ENCODE data around the gene RNF212. TPM values are rescaled to one million over a fixed set of nuclear protein-coding genes. Genes with fewer than 3 reads are reported as not detected.
"Not testable (repeated sequence)": the region's sequence is repeated elsewhere in the genome, so short reads cannot be mapped to it uniquely, and the experiment has no call there.

Gene RNF212
- total RNA-seq, 6 experiments from 2014 or later = not detected

GRCh38 chr4:1048773-1049590 is 64.4 kb downstream of the RNF212 start:
- DNase-seq = no peak
- Mint-ChIP-seq H3K27me3 (ENCODE audit: insufficient read depth) (peaks cover 33% of the 10 kb centered on the region), H3K4me1 (ENCODE audit: low read depth) (peaks cover 34% of the 10 kb centered on the region), H3K27ac (no peak overlapping the region), H3K36me3 (ENCODE audit: low read depth) (no peaks in the 10 kb centered on the region), H3K4me3 (no peak overlapping the region), H3K9me3 (no peaks in the 10 kb centered on the region)
- no peak for TF ChIP-seq CTCF (IDR thresholded peaks at IDR 0.05)

GRCh38 chr4:1047976-1048772 is 65.2 kb downstream of the RNF212 start:
- Mint-ChIP-seq H3K4me1 (ENCODE audit: low read depth) (peaks cover 36% of the 10 kb centered on the region), H3K27me3 (ENCODE audit: insufficient read depth) (peaks cover 32% of the 10 kb centered on the region), H3K9me3 (no peaks in the 10 kb centered on the region), H3K27ac (no peak overlapping the region), H3K36me3 (ENCODE audit: low read depth) (no peaks in the 10 kb centered on the region), H3K4me3 (no peak overlapping the region)
- TF ChIP-seq CTCF (IDR thresholded peaks at IDR 0.05) = no peak
- no peak for DNase-seq

- Mint-ChIP-seq H3K36me3 (ENCODE audit: low read depth) (no peaks in the 10 kb centered on the region), H3K27me3 (ENCODE audit: insufficient read depth) (peaks cover 24% of the 10 kb centered on the region), H3K4me3 (peak overlapping the region; percentile 75), H3K9me3 (no peaks in the 10 kb centered on the region), H3K4me1 (ENCODE audit: low read depth) (peaks cover 31% of the 10 kb centered on the region), H3K27ac (no peak overlapping the region)
- no peak for DNase-seq
- TF ChIP-seq CTCF (IDR thresholded peaks at IDR 0.05) = no peak
These were observed 66.0 kb downstream of the RNF212 start for GRCh38 chr4:1047106-1047975.

GRCh38 chr4:1046581-1047011 is 66.8 kb downstream of the RNF212 start:
- H3K36me3 Mint-ChIP-seq (ENCODE audit: low read depth); H3K9me3 Mint-ChIP-seq: not testable (repeated sequence)
- Mint-ChIP-seq H3K27ac (peak overlapping the region; percentile 56), H3K4me1 (ENCODE audit: low read depth) (peaks cover 36% of the 10 kb centered on the region), H3K4me3 (peak overlapping the region; percentile 75), H3K27me3 (ENCODE audit: insufficient read depth) (peaks cover 18% of the 10 kb centered on the region)
- DNase-seq = peak; percentile 52

- Mint-ChIP-seq H3K4me3 (no peak overlapping the region), H3K36me3 (ENCODE audit: low read depth) (no peaks in the 10 kb centered on the region), H3K27ac (no peak overlapping the region), H3K27me3 (ENCODE audit: insufficient read depth) (peaks cover 14% of the 10 kb centered on the region), H3K4me1 (ENCODE audit: low read depth) (peaks cover 39% of the 10 kb centered on the region), H3K9me3 (no peaks in the 10 kb centered on the region)
- DNase-seq = no peak
- no peak for TF ChIP-seq CTCF (IDR thresholded peaks at IDR 0.05)
These were observed 67.7 kb downstream of the RNF212 start for GRCh38 chr4:1045595-1046201.

Data from HFFc6 (cell line).